Measurements from ENCODE around the gene ERCC4.

Gene ERCC4

GRCh38 chr16:13951611-13952010 is 31.7 kb downstream of the ERCC4 start:
- DNase-seq: no peak

- no peak for DNase-seq
Measured at GRCh38 chr16:13953501-13953900, 33.5 kb downstream of the ERCC4 start.

- DNase-seq: no peak
Measured at GRCh38 chr16:13956635-13957196, 36.8 kb downstream of the ERCC4 start.

GRCh38 chr16:13957197-13958078 is 37.5 kb downstream of the ERCC4 start:
- peak; percentile 57 for DNase-seq

GRCh38 chr16:13958474-13958873 is 38.5 kb downstream of the ERCC4 start:
- DNase-seq: no peak

GRCh38 chr16:13959626-13960025 is 39.7 kb downstream of the ERCC4 start:
- DNase-seq: no peak

- no peak for DNase-seq
Measured at GRCh38 chr16:13961099-13961811, 41.3 kb downstream of the ERCC4 start.

GRCh38 chr16:13962232-13962631 is 42.3 kb downstream of the ERCC4 start:
- no peak for DNase-seq

- no peak for DNase-seq
Measured at GRCh38 chr16:13968835-13969234, 48.9 kb downstream of the ERCC4 start.

- no peak for DNase-seq
Measured at GRCh38 chr16:13969711-13970110, 49.8 kb downstream of the ERCC4 start.

- no peak for DNase-seq
Measured at GRCh38 chr16:13970708-13971422, 50.9 kb downstream of the ERCC4 start.

- DNase-seq: no peak
Measured at GRCh38 chr16:13973321-13974023, 53.5 kb downstream of the ERCC4 start.

- no peak for DNase-seq
Measured at GRCh38 chr16:13977177-13977576, 57.2 kb downstream of the ERCC4 start.

GRCh38 chr16:13982451-13982850 is 62.5 kb downstream of the ERCC4 start:
- DNase-seq: no peak

- no peak for DNase-seq
Measured at GRCh38 chr16:13983625-13984024, 63.7 kb downstream of the ERCC4 start.

- no peak for DNase-seq
Measured at GRCh38 chr16:13984794-13985193, 64.8 kb downstream of the ERCC4 start.

GRCh38 chr16:13988038-13988437 is 68.1 kb downstream of the ERCC4 start:
- no peak for DNase-seq

- DNase-seq: no peak
Measured at GRCh38 chr16:13992322-13992721, 72.4 kb downstream of the ERCC4 start.

GRCh38 chr16:13992976-13993375 is 73.0 kb downstream of the ERCC4 start:
- no peak for DNase-seq

GRCh38 chr16:13994239-13995106 is 74.5 kb downstream of the ERCC4 start:
- no peak for DNase-seq

GRCh38 chr16:13995194-13995593 is 75.2 kb downstream of the ERCC4 start:
- no peak for DNase-seq
